GM23248 (cell line): Measurements from ENCODE around the gene TMEM53. TPM values are rescaled to one million over a fixed set of nuclear protein-coding genes. Genes with fewer than 3 reads are reported as not detected.

ENCODE experiments used
- DNase-seq: peaks from one replicate; pipeline ENCODE4 v3.0.0-alpha.2; 2015
- H2AFZ ChIP-seq: fragments of 200-600 bp; sonication (generic); 2 replicates; pipeline ENCODE4 v1.6.1; 2016; ENCODE audit warnings: antibody characterized with exemption
- H3F3A ChIP-seq: fragments of 200-600 bp; sonication (generic); 2 replicates; pipeline ENCODE4 v1.6.1; 2016; ENCODE audit warnings: mild to moderate bottlenecking, antibody characterized with exemption, mixed run types; ENCODE audit not compliant: insufficient read depth
- H3K27ac ChIP-seq: fragments of 200-600 bp; sonication (generic); 2 replicates; pipeline ENCODE4 v1.5.1; 2016; ENCODE audit warnings: mild to moderate bottlenecking
- H3K27me3 ChIP-seq: fragments of 200-600 bp; sonication (generic); replicated peaks from 2 replicates; pipeline ENCODE4 v1.6.1; 2016; ENCODE audit warnings: mild to moderate bottlenecking; ENCODE audit not compliant: insufficient read depth
- H3K36me3 ChIP-seq: fragments of 200-600 bp; sonication (generic); 2 replicates; pipeline ENCODE4 v1.6.1; 2016; ENCODE audit warnings: low read depth, mild to moderate bottlenecking
- H3K4me1 ChIP-seq: fragments of 200-600 bp; sonication (generic); 2 replicates; pipeline ENCODE4 v1.6.1; 2016; ENCODE audit warnings: mild to moderate bottlenecking; ENCODE audit not compliant: insufficient read depth
- H3K4me2 ChIP-seq: fragments of 200-600 bp; sonication (generic); one replicate; pipeline ENCODE4 v1.6.1; 2016; ENCODE audit warnings: mild to moderate bottlenecking; ENCODE audit not compliant: unreplicated experiment
- H3K4me3 ChIP-seq: fragments of 200-600 bp; sonication (generic); 2 replicates; pipeline ENCODE4 v1.5.1; 2016; ENCODE audit warnings: mild to moderate bottlenecking
- H3K79me2 ChIP-seq: fragments of 200-600 bp; sonication (generic); 2 replicates; pipeline ENCODE4 v1.6.1; 2016; ENCODE audit warnings: mild to moderate bottlenecking; ENCODE audit not compliant: insufficient read depth
- H3K9ac ChIP-seq: fragments of 200-600 bp; sonication (generic); 2 replicates; pipeline ENCODE4 v1.6.1; 2016; ENCODE audit warnings: mild to moderate bottlenecking
- H3K9me2 ChIP-seq: fragments of 200-600 bp; sonication (generic); 2 replicates; pipeline ENCODE4 v1.6.1; 2016; ENCODE audit warnings: mixed run types, mild to moderate bottlenecking, moderate library complexity; ENCODE audit not compliant: insufficient read depth
- H3K9me3 ChIP-seq: fragments of 200-600 bp; sonication (generic); one replicate; pipeline ENCODE4 v1.6.1; 2017; ENCODE audit warnings: low read depth
- H4K20me1 ChIP-seq: fragments of 200-600 bp; sonication (generic); 2 replicates; pipeline ENCODE4 v1.6.0; 2016; ENCODE audit not compliant: insufficient read depth
- EZH2 ChIP-seq: fragments of 200-600 bp; sonication (generic); IDR thresholded peaks from 2 replicates; pipeline ENCODE4 v1.6.1; 2018; ENCODE audit warnings: antibody characterized with exemption, mild to moderate bottlenecking; ENCODE audit not compliant: insufficient read depth, poor library complexity, severe bottlenecking
- EZH2phosphoT487 ChIP-seq: fragments of 200-600 bp; sonication (generic); IDR thresholded peaks from 2 replicates; pipeline ENCODE4 v1.6.1; 2018; ENCODE audit warnings: antibody characterized with exemption, moderate library complexity, mild to moderate bottlenecking, low read depth; ENCODE audit not compliant: insufficient read depth
- WGBS, 2 experiments: methylation state at CpG; one replicate each; pipeline ENCODE4 v1.1.6; 2015 to 2017; ENCODE audit warnings: low lambda C conversion rate in 2 of 2, low coverage in 1 of 2; ENCODE audit errors: missing lambda C conversion rate in 2 of 2; 5-methylcytosine and 5-hydroxymethylcytosine counted together
- in situ Hi-C: fragments of 300-500 bp; cut with MboI; formaldehyde crosslinking; loops from 2 replicates; pipeline ENCODE4 v1.15.0; 2020
- polyA plus RNA-seq: library from polyadenylated mRNA; unstranded; fragments of >200 nt; fragmentation: Nextera tagmentation; extraction: Ambion mirVana; gene quantifications from 2 replicates; pipeline ENCODE4 v1.2.1, GENCODE V29; 2016
- total RNA-seq: library from RNA; depleted of rRNA; stranded (reverse); fragments of >200 nt; shearing (Covaris generic); gene quantifications from 2 replicates; pipeline ENCODE4 v1.2.3, GENCODE V29; 2014

TMEM53 gene
- total and polyA plus RNA-seq, 2 experiments from 2014 or later = 4.4 to 10.1 TPM

DNA sequence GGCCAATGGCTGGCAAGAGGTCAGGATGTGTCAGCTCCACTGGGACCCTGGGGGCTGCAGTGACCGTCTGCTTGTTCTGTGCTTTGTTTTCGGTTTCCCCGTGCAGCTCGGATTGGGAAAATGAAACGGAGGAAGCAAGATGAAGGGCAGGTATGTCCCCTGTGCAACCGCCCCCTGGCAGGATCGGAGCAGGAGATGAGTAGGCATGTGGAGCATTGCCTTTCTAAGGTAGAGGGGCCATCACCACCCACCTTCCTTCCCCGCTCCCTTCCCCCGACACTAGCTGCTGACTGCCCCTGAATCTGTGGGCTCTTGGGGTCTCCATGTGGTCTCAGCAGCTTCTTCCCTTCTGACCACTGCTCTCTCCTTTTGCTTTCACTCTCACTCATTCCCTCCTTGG, 38.8 kb downstream of the TMEM53 start:
- no peaks in the 10 kb centered on the region for H3K27me3 ChIP-seq
- in situ Hi-C loops = no loop called here
- H3K9me2 ChIP-seq = no peaks in the 10 kb centered on the region
- peaks cover 11% of the 10 kb centered on the region for H3F3A ChIP-seq
- peaks cover 24% of the 10 kb centered on the region for H3K79me2 ChIP-seq
- H3K4me3 ChIP-seq = no peak overlapping the region
- no peak overlapping the region for H3K9ac ChIP-seq
- H3K4me1 ChIP-seq = peaks cover 17% of the 10 kb centered on the region
- no peak for TF ChIP-seq EZH2phosphoT487
- TF ChIP-seq EZH2 = no peak
- H3K4me2 ChIP-seq = no peak overlapping the region
- DNase-seq = no peak
- H3K36me3 ChIP-seq = no peaks in the 10 kb centered on the region; the same call in 1 of the 2 replicates
- H3K27ac ChIP-seq = no peak overlapping the region
- WGBS, 2 experiments = 93% methylated on average over 9 of the region's 9 CpGs
- H3K9me3 ChIP-seq = no peaks in the 10 kb centered on the region
- H4K20me1 ChIP-seq = no peaks in the 10 kb centered on the region
- no peak overlapping the region for H2AFZ ChIP-seq

DNA sequence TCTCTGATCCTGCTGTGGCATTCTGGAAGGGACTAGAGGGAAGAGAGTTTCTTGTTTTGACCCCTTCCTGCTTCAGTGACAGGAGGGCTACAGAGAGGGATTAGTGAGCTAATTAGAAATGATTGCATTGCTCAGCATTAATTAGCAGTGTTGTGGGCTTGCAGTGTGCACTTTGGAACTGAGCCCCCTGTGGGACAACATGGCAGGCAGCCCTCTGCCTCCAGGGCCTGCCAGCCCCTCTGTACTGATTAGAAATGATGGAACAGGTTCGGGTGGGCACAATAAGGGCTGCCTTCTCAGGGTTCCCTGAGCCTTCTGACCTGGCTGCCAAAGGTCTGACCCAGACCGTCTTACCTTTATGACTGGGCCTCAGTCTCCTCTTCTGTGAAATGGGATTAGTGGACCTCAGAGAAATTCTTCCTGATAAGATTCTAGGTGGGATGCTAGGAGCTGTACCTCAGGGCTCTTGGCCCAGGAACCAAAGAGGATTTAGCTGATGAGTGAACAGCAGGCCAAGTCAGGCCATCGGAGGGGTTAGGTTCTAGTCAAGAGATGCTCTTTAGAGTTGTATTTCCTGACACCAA, 39.6 kb downstream of the TMEM53 start:
- Histone ChIP-seq H3K27me3 (no peaks in the 10 kb centered on the region), H3K9me3 (no peaks in the 10 kb centered on the region), H2AFZ (no peak overlapping the region), H3K36me3 (no peaks in the 10 kb centered on the region; the same call in 1 of the 2 replicates), H3K4me3 (no peak overlapping the region), H3F3A (peaks cover 18% of the 10 kb centered on the region), H3K79me2 (peaks cover 24% of the 10 kb centered on the region), H3K4me1 (peaks cover 22% of the 10 kb centered on the region), H3K4me2 (no peak overlapping the region), H3K9me2 (no peaks in the 10 kb centered on the region), H3K27ac (no peak overlapping the region), H4K20me1 (no peaks in the 10 kb centered on the region), H3K9ac (no peak overlapping the region)
- no peak for DNase-seq
- in situ Hi-C loops = no loop called here
- 93 to 98% methylated on average over 3 of the region's 3 CpGs for WGBS, 2 experiments
- TF ChIP-seq EZH2phosphoT487 (no peak), EZH2 (no peak)

DNA sequence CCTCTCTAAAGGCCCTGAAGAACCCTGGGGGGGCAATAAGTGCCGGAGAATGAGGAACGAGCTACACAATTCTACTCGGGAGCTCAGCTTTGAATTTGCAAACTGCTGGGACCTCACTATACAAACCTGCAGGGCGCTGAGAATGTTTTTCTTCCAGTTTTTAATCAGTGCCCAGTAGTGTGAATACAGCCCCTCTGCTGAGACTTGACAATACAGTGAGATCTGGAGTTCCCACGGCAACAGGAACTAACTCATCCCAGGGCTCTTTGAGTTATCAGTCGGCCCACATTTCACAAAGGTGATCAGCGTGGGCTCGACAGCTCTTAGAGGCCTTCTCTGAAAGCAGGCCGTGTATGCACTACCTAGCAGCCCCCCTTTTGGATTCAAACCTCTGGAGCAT, 41.7 kb downstream of the TMEM53 start:
- Histone ChIP-seq H4K20me1 (no peaks in the 10 kb centered on the region), H3K9me3 (no peaks in the 10 kb centered on the region), H3K27ac (peak overlapping the region; percentile 92), H3K79me2 (peaks cover 24% of the 10 kb centered on the region), H3K4me3 (peak overlapping the region; percentile 78), H2AFZ (peak overlapping the region; percentile 71), H3K27me3 (no peaks in the 10 kb centered on the region), H3K9me2 (no peaks in the 10 kb centered on the region), H3F3A (peaks cover 38% of the 10 kb centered on the region), H3K9ac (peak overlapping the region; percentile 88), H3K4me2 (peak overlapping the region; percentile 89), H3K36me3 (no peaks in the 10 kb centered on the region), H3K4me1 (peaks cover 37% of the 10 kb centered on the region)
- DNase-seq = peak; percentile 57
- TF ChIP-seq EZH2 (no peak), EZH2phosphoT487 (no peak)
- WGBS, 2 experiments = 9 to 11% methylated on average over 9 of the region's 9 CpGs
- in situ Hi-C loops = no loop called here

DNA sequence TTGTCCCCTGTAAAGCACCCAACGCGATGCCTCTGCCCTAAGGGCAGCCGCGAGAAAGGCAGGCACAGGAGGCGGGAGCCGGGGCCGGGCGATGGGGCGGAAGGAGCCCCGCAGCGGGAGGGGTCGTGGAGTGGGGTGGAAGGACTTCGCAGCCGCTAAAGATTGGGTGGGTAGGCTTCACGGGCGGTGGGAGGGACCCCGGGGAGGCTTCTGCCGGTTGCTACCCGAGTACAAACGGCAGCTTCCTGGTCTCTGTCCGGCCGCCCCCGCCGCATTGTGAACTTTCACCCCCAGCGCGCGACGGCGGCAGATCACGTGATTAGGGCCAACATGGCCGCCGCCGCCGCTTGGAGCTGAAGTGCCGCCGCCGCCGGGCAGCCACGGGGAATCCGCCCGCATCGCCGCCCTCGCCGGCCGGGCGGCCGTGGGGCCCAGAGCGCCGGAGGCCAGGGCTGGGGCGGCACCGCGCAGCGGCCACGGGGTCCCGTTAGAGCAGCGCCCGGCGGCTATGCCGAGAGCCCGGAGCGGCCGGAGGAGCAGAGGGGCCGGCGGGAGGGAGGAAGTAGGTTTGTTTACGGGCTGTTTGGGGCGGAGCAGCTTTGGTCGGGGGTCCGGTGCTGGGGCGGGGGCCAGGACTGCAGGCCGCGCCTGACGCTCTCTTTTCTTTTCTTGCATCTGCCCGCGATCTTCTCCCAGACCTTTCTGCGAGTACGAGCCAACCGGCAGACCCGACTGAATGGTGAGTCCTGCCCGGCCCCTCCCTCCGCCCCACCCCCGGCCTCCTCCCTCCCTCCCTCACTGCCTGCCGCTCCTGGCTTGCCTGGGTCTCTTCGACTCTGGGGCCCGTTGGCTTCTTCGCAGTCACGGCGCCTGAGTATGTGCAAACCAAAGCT, 42.4 kb downstream of the TMEM53 start:
- 2 to 4% methylated on average over 47 to 88 of the region's 88 CpGs for WGBS, 2 experiments
- peak overlapping the region; percentile 89 for H3K4me2 ChIP-seq
- peaks cover 37% of the 10 kb centered on the region for H3K4me1 ChIP-seq
- H3K9ac ChIP-seq = peak overlapping the region; percentile 88
- no peaks in the 10 kb centered on the region for H3K36me3 ChIP-seq
- TF ChIP-seq EZH2phosphoT487 = no peak
- TF ChIP-seq EZH2 = no peak
- H3K9me2 ChIP-seq = no peaks in the 10 kb centered on the region
- H2AFZ ChIP-seq = peak overlapping the region; percentile 84
- H3K27ac ChIP-seq = peak overlapping the region; percentile 92
- no peaks in the 10 kb centered on the region for H3K9me3 ChIP-seq
- H3F3A ChIP-seq = peaks cover 42% of the 10 kb centered on the region
- in situ Hi-C loops = no loop called here
- peaks cover 24% of the 10 kb centered on the region for H3K79me2 ChIP-seq
- H3K4me3 ChIP-seq = peak overlapping the region; percentile 78
- DNase-seq = peak; percentile 95
- H3K27me3 ChIP-seq = no peaks in the 10 kb centered on the region
- no peaks in the 10 kb centered on the region for H4K20me1 ChIP-seq
